ENCODE results near the gene APBA2. TPM values are rescaled to one million over a fixed set of nuclear protein-coding genes. Genes with fewer than 3 reads are reported as not detected.

The APBA2 gene
- polyA plus RNA-seq, 1 donor (not counting 4 experiments of a cell fraction or from before 2014, with no cell fraction given): 5.5 TPM

- dilution Hi-C loops (cut with MboI; ENCODE audit: extremely low pct_ligation_motif_present, low sequenced_read_pairs): no loop called here
- H3K79me2 ChIP-seq (ENCODE audit: control insufficient read depth, insufficient read depth, low read length): no peaks in the 10 kb centered on the region
- H3K4me1 ChIP-seq (ENCODE audit: control insufficient read depth, extremely low read depth, insufficient read depth, low read length): no peaks in the 10 kb centered on the region
- H3K4me2 ChIP-seq (ENCODE audit: control insufficient read depth, extremely low read depth, insufficient read depth, low read depth, low read length): no peak overlapping the region
- no peaks in the 10 kb centered on the region for H3K36me3 ChIP-seq (ENCODE audit: control insufficient read depth in 2 of 2, extremely low read depth in 1 of 2, insufficient read depth in 2 of 2, low read length in 2 of 2)
- DNase-seq (ENCODE audit: low read depth, low spot score) (no peak), FAIRE-seq (no peak)
- no peak overlapping the region for H2AFZ ChIP-seq (ENCODE audit: control insufficient read depth, low read length)
- H3K27ac ChIP-seq (ENCODE audit: control insufficient read depth, insufficient read depth, low read length): no peak overlapping the region
- H3K27me3 ChIP-seq (ENCODE audit: control insufficient read depth, extremely low read depth, insufficient read depth, low read length): no peaks in the 10 kb centered on the region
- TF ChIP-seq EZH2 (IDR thresholded peaks at IDR 0.05; ENCODE audit: low read length) (no peak), CTCF (optimal IDR thresholded peaks at IDR 0.05 in 1 of 3, IDR thresholded peaks at IDR 0.05 in 1 of 3, conservative IDR thresholded peaks at IDR 0.05 in 1 of 3; ENCODE audit: extremely low read depth in 1 of 3, insufficient read depth in 2 of 3, low read length in 3 of 3) (no peak)
- no peak overlapping the region for H3K9ac ChIP-seq (ENCODE audit: control insufficient read depth, extremely low read depth, insufficient read depth, low read length)
- H3K9me3 ChIP-seq (ENCODE audit: control insufficient read depth, low read depth, low read length): no peaks in the 10 kb centered on the region
- H3K4me3 ChIP-seq (ENCODE audit: control insufficient read depth in 2 of 3, extremely low read depth in 1 of 3, insufficient read depth in 2 of 3, low read depth in 1 of 3, low read length in 3 of 3): no peak overlapping the region
- H4K20me1 ChIP-seq (ENCODE audit: control insufficient read depth, extremely low read depth, insufficient read depth, low read length): no peaks in the 10 kb centered on the region
- H3K9me1 ChIP-seq (ENCODE audit: control insufficient read depth, extremely low read depth, insufficient read depth, low read length): no peaks in the 10 kb centered on the region
These were observed 46.6 kb downstream of the APBA2 start for GRCh38 chr15:28932361-28932760.

GRCh38 chr15:28933710-28934445, 48.1 kb downstream of the APBA2 start:
- dilution Hi-C loops (cut with MboI; ENCODE audit: extremely low pct_ligation_motif_present, low sequenced_read_pairs): no loop called here
- Histone ChIP-seq H2AFZ (ENCODE audit: control insufficient read depth, low read length) (no peak overlapping the region), H3K36me3 (ENCODE audit: control insufficient read depth in 2 of 2, extremely low read depth in 1 of 2, insufficient read depth in 2 of 2, low read length in 2 of 2) (no peaks in the 10 kb centered on the region), H3K27ac (ENCODE audit: control insufficient read depth, insufficient read depth, low read length) (no peak overlapping the region), H3K9me3 (ENCODE audit: control insufficient read depth, low read depth, low read length) (no peaks in the 10 kb centered on the region), H3K4me2 (ENCODE audit: control insufficient read depth, extremely low read depth, insufficient read depth, low read depth, low read length) (no peak overlapping the region), H3K9ac (ENCODE audit: control insufficient read depth, extremely low read depth, insufficient read depth, low read length) (no peak overlapping the region), H4K20me1 (ENCODE audit: control insufficient read depth, extremely low read depth, insufficient read depth, low read length) (no peaks in the 10 kb centered on the region), H3K79me2 (ENCODE audit: control insufficient read depth, insufficient read depth, low read length) (no peaks in the 10 kb centered on the region), H3K4me1 (ENCODE audit: control insufficient read depth, extremely low read depth, insufficient read depth, low read length) (no peaks in the 10 kb centered on the region), H3K4me3 (ENCODE audit: control insufficient read depth in 2 of 3, extremely low read depth in 1 of 3, insufficient read depth in 2 of 3, low read depth in 1 of 3, low read length in 3 of 3) (no peak overlapping the region), H3K27me3 (ENCODE audit: control insufficient read depth, extremely low read depth, insufficient read depth, low read length) (no peaks in the 10 kb centered on the region), H3K9me1 (ENCODE audit: control insufficient read depth, extremely low read depth, insufficient read depth, low read length) (no peaks in the 10 kb centered on the region)
- FAIRE-seq (no peak), DNase-seq (ENCODE audit: low read depth, low spot score) (no peak)
- no peak for TF ChIP-seq CTCF (optimal IDR thresholded peaks at IDR 0.05 in 1 of 3, IDR thresholded peaks at IDR 0.05 in 1 of 3, conservative IDR thresholded peaks at IDR 0.05 in 1 of 3; ENCODE audit: extremely low read depth in 1 of 3, insufficient read depth in 2 of 3, low read length in 3 of 3)
- no peak for TF ChIP-seq EZH2 (IDR thresholded peaks at IDR 0.05; ENCODE audit: low read length)
